Measurements from ENCODE around the gene GAMT.

Gene GAMT

DNA sequence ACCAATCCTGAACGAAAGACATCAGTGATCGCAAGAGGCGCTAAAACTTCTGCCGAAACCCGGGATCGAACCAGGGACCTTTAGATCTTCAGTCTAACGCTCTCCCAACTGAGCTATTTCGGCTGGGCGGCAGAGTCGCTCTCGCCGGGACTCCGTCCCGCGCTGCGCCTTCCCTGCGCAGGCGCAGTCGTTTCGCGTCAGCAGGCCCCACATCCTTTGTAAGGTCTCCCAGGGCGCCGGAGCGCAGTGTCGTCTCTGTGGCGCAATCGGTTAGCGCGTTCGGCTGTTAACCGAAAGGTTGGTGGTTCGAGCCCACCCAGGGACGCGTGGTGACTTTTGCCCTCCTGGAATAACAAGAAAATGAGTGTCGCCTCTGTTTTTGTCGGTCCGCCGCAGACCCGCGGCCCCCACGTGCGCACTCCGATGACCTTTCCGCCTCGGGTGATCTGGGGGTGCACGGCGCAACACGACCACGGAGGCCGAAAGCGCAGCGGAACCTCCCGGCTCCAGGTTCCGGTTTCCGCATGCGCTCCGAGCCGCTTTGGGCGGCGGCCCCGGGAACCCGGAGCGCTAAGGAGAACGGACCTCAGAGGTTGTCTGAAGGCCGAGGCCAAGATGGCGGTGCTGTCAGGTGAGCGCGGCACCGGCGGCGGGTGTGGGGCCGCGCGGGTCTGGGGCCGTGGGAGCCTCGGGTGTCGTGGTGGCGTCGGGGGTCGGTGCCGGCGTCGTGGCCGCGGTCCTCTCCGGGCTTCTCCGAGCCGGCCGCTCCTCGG, 17.8 kb downstream of the GAMT start, which contains the start of gene NDUFS7:
NDUFS7 (plus strand) TSS at position 596 of the 773 bp plus-strand sequence; CDS start at position 616, 20 bp downstream.
- DNase-seq, result peak; percentile 96

GRCh38 chr19:1383017-1383311, 18.4 kb downstream of the GAMT start:
- DNase-seq, result no peak

GRCh38 chr19:1382250-1382649, 19.1 kb downstream of the GAMT start:
- DNase-seq, result no peak

DNA sequence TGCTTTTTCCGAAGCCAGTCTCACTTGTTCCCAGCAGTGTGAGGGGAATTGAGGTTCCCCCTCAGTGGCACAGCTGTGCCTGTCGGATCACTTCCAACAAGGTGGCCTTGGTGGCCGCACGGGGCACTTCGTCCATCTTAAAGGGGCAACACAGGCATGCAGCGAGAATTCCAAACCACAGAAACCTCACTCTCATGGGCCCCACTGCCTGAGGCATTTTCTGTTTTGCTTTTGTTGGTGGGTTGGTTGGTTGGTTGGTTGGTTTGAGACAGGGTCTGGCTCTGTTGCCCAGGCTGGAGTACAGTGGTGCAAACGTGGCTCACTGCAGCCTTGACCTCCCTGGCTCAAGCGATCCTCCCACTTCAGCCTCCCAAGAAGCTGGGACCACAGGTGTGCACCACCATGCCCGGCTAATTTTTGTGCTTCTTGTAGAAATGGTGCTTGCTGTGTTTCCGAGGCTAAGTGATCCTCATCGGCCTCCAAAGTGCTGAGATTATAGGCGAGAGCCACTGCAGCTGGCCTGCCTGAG, 21.3 kb downstream of the GAMT start:
- DNase-seq, result no peak

DNA sequence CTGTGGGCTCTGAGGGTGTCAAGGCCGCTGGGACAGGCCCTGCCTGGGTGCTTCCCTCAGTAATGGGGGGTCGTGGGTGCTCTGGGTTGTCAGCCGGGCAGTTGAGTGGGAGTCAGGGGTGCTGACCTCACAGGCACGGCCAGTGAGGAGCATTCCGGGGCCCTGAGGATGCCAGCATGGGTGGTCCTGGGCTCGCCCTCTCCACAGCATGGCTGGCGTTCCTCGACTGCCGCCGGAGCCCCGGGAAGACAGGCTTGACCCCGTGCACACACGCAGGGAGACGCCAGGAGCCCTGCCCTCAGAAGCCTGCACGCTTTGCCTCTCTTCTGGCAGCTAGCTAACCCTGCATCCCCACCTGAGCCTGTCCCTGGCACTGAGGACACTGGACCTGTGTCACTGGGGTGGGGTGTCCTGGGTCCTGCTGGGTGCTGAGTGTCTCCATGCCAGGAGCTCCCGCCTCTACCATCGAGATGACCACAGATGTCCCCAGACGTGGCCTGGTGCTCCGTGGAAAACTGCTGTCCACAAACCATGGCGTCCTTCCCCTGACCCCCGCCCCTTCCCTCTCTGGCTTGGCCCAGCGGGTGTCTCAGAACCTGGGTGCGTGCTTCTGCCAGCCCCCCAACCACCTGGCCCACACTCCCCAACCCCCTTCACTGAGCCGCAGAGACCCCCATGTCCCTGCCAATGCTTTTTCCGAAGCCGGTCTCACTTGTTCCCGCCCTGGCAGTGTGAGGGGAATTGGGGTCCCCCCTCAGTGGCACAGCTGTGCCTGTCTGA, 22.0 kb downstream of the GAMT start:
- no peak for DNase-seq

DNA sequence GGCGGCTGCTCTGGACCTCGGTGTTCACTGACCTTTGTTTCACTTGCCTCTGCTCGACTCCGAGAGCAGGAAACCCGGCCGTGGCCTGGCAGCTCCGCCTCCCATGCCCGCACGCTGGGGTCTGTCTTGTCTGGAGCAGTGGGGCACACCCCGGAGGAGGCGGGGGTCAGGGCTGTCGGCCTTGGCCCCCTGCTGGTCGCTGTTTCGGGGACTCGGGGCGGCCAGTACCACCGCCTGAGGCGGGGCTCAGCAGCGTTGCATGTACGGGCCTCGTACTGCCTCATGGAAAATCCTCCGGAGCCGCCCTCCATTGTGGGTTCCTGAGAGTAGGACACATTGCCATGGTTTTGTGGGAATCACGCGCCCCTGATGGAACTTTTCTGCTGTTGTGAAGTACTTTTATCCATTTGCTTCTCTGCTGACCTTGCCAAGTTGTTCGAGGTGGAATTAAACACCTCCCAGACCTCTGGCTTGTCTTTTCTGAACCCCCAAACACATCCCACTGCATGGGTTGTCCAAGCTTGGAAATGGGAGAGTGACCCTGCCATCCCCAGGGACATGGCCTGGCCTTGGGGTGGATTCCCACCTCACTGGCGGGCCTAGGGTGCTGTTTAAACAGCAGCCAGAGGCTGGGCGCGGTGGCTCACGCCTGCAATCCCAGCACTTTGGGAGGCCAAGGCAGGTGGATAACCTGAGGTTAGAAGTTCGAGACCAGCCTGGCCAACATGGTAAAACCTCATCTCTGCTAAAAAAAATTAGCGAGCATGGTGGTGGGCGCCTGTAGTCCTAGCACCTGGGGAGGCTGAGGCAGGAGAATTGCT, 23.2 kb downstream of the GAMT start:
- DNase-seq, result no peak

DNA sequence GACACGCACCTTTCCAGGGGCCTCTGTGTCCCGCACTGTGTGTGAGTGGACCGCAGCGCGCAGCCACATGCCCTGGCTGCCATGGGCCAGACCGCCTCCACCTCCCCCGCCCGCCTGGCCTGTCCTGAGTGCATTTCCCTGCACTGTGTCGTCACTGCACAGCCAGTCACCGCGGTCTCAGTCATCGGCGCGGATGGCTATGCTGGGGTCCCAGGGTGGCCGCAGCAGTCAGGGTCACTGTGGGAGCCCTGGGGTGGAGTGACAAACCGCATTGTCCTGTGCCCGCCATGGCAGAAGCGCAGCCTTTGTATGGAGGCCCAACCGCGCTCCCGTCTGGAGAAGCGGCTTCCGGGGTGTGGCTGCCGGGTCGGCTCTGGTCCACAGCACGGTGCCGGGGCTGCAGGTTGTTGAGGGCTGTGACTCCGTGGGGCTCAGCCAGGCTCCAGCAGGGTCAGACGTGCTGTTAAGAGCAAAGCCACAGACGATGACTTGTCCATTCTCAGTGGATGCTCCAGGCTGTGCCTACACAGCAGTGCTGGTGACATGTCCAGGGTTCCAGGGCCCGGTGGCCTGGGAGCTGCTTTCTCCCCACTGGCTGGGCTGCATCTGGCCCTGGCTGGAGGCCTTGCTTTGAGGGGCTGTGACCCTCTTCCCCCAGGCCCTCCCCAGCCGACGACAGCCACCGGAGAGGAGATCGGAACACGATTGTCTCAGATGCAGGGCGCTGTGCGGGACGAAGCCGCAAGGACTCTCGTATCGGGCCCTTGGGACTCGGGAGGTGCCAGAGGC, 24.0 kb downstream of the GAMT start:
- no peak for DNase-seq

GRCh38 chr19:1376415-1376805, 24.9 kb downstream of the GAMT start:
- no peak for DNase-seq

DNA sequence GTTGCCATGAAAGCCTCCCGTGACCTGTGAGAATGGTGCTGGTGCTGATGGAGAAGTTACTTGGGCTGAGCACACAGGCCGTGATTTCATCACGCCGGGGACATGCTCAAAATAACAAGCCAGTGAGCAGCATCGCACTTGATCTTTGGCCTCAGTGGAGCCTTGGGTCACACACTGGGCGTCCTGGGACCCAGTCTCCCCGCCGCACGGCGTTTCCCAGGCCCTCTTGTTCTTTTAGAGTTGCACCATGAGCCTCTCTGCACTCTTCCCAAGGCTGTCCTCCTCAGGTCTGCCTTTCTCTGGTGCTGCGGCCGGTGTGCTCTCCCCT, 27.1 kb downstream of the GAMT start:
- no peak for DNase-seq

- DNase-seq, result no peak
Observed at GRCh38 chr19:1373534-1374249, 27.6 kb downstream of the GAMT start.

GRCh38 chr19:1373042-1373533, 28.3 kb downstream of the GAMT start:
- no peak for DNase-seq

DNA sequence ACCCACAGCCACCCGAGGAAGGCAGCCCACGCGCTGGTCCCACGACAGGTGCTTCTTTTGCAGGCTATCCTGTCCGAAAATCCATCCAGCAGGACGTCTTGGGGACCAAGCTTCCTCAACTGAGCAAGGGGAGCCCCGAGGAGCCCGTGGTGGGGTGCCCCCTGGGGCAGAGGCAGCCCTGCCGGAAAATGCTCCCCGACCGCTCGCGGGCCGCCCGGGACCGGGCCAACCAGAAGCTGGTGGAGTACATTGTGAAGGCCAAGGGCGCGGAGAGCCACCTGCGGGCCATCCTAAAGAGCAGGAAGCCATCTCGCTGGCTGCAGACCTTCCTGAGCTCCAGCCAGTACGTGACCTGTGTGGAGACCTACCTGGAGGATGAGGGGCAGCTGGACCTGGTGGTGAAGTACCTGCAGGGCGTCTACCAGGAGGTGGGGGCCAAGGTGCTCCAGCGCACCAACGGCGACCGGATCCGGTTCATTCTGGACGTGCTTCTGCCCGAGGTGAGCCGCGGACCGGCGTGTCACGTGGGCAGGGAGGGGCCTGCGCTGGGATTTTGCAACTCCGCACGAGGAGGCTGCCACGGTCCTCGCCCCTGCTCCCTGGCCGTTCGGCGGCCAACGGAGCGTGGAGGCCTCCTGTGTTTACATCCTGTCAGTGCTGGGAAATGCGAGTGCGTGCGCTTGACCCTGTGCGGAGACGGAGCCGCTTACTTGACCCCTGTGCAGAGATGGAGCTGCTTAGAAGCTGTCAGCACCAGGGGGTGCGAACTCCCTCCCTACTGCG, 30.6 kb downstream of the GAMT start:
- DNase-seq, result no peak

GRCh38 chr19:1369214-1369805, 32.0 kb downstream of the GAMT start:
- no peak for DNase-seq

DNA sequence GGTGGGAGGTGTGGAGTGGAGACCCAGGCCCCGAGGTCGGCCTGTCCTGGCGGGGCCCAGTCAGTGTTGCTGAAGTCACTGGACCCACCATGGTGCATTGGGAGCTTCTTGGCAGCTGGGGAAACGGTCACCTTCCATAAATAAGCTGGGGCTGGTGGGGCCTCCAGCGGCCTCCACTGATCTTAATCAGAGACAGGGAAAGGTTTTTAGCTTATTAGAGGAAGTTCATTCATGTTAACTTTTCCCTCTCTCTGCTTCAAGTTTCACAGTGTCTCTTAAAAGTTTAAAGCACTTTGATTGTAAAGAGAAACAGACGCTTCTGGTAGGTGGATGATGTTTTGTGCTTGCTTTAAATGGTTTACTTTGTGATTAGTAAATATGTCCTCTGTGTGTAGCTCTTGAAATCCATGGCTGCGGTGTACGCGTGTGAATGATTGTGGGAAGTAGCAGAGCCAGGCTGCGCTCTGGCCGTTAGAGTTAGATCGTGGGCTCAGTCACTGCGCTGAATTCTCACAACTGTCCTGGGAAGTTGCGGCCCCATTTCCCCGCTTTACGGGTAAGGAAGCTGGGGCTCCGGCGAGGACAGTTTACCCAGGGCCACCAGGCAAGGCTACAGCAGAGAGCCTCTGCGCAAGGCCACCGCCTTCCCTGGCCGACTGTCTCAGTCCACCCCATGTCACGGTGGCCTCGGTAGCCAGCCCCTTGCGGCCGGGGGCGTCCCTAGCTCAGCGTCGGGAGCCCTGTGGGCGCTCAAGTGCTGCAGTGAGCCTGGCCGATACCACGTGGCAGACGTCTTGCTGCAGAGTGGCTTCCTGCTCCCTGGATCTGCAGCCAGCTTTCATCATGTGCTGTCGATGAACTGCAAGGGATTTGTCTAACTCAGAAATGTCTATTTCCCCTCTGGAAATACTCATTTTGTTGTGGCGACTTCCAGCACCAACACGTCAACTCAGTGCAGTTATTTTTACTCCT, 34.2 kb downstream of the GAMT start:
- DNase-seq, result no peak

- DNase-seq, result no peak
Observed at GRCh38 chr19:1366296-1366695, 35.0 kb downstream of the GAMT start.

DNA sequence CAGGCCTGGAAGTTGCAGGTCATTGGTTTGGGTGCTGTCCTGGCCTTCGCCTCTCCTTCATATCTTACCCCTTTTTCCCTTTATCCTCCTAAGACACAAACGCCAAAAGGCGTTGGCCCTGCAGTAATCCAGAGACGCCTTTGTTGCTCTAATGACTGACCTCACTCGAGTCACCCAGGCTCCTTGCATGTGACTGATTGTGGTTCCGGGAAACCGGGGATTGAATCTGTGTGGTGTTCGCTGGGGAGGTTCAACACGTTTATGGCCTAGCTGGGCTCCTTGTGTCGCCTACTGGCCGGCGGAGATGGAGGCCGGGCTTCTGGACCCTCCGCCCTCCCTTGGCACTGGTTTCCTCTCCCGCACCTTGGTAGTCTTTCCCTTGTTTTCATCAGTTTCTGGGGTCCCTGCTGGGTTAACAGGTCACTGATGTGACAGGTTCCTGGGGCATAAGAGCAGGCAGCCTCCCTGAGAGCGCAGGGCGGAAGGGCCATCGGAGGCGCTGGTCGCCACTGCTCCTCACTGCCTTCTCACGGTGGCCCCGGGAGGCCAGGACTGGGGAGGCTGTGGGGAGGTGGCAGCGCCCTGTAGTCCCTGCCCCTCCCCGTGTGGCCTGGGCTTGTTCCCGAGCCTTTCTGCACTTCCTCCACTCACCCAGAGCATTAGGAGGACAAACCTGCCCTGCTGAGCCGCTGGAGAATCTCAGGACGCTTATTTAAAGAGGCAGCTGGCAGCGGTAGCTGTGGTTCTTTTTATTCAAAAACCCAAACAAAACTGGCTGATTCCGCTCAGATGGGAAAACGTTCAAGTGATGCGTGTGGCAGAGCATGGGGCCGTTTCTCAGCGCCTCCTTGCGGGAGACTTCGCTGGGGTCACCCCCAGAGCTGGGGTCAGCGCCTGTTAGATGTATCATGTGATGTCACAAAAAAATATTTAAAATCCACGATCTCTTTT, 35.7 kb downstream of the GAMT start:
- DNase-seq, result no peak

- no peak for DNase-seq
Observed at GRCh38 chr19:1364070-1364704, 37.2 kb downstream of the GAMT start.

GRCh38 chr19:1363599-1363998, 37.7 kb downstream of the GAMT start:
- no peak for DNase-seq
